CD4-positive, alpha-beta T cell (primary cell): Measurements from ENCODE around the gene CDC42SE2. TPM values are rescaled to one million over a fixed set of nuclear protein-coding genes. Genes with fewer than 3 reads are reported as not detected.

ENCODE experiments used
- ATAC-seq: fragments of 200-7000 bp; cut with Tn5 transposase; one replicate; pipeline ENCODE4 v1.10.0; 2022; ENCODE audit warnings: mild to moderate bottlenecking; ENCODE audit not compliant: poor library complexity
- CTCF ChIA-PET: fragments of 350-600 bp; sonication (Branson Sonifier 250); formaldehyde crosslinking; loops from one replicate; lab custom pipeline; 2021; ENCODE audit warnings: antibody characterized with exemption, inconsistent platforms; lab: Charles Lee
- POLR2A ChIA-PET: fragments of 350-600 bp; sonication (Branson Sonifier 250); formaldehyde crosslinking; loops from one replicate; lab custom pipeline; 2021; ENCODE audit warnings: antibody characterized with exemption, inconsistent platforms; lab: Charles Lee
- DNase-seq, 14 experiments: peaks; one replicate each; pipeline ENCODE4 v3.0.0-alpha.2; 2013 to 2020; ENCODE audit warnings: mixed read lengths in 2 of 14
- H3K27ac ChIP-seq, 2 donors: one replicate each; pipeline versions ENCODE4 v1.5.1 to v1.7.0; 2013; ENCODE audit warnings: low read length in 2 of 2, low read depth in 1 of 2, mild to moderate bottlenecking in 1 of 2
- H3K27me3 ChIP-seq, 2 experiments: 1 replicate in 1 of 2; 2 replicates in 1 of 2; pipeline versions ENCODE4 v1.6.1 to v1.7.0; 2013; ENCODE audit warnings: low read length in 2 of 2, control low read depth in 1 of 2, mild to moderate bottlenecking in 1 of 2, moderate library complexity in 1 of 2; ENCODE audit not compliant: insufficient read depth in 2 of 2, control insufficient read depth in 1 of 2
- H3K36me3 ChIP-seq: one replicate; pipeline ENCODE4 v1.6.1; 2013; ENCODE audit warnings: low read length, control low read depth; ENCODE audit not compliant: insufficient read depth
- H3K4me1 ChIP-seq: one replicate; pipeline ENCODE4 v1.6.1; 2013; ENCODE audit warnings: low read length, control low read depth; ENCODE audit not compliant: insufficient read depth
- H3K4me3 ChIP-seq: one replicate; pipeline ENCODE4 v1.5.1; 2013; ENCODE audit warnings: mild to moderate bottlenecking, low read length, moderate library complexity
- H3K9me3 ChIP-seq, 2 experiments: 1 replicate in 1 of 2; 2 replicates in 1 of 2; pipeline versions ENCODE4 v1.6.1 to v1.7.0; 2013; ENCODE audit warnings: low read length in 2 of 2, mild to moderate bottlenecking in 2 of 2, control low read depth in 1 of 2, moderate library complexity in 1 of 2; ENCODE audit not compliant: control insufficient read depth in 1 of 2, insufficient read depth in 1 of 2
- H3K27ac Mint-ChIP-seq: one replicate; pipeline ENCODE4 v1.8.0; 2020; ENCODE audit warnings: mixed read lengths
- H3K27me3 Mint-ChIP-seq: one replicate; pipeline ENCODE4 v1.8.0; 2021; ENCODE audit warnings: mixed read lengths
- H3K36me3 Mint-ChIP-seq: one replicate; pipeline ENCODE4 v1.8.0; 2021; ENCODE audit warnings: low read depth, mixed read lengths
- H3K4me1 Mint-ChIP-seq: one replicate; pipeline ENCODE4 v1.8.0; 2021; ENCODE audit warnings: low read depth, mixed read lengths
- H3K4me3 Mint-ChIP-seq: one replicate; pipeline ENCODE4 v1.8.0; 2020; ENCODE audit warnings: mild to moderate bottlenecking, mixed read lengths
- H3K9me3 Mint-ChIP-seq: one replicate; pipeline ENCODE4 v1.8.0; 2020; ENCODE audit warnings: mixed read lengths
- CTCF ChIP-seq: fragments of 200-600 bp; IDR thresholded peaks from one replicate; pipeline ENCODE4 v1.8.0; 2022; ENCODE audit warnings: antibody characterized with exemption, mild to moderate bottlenecking
- intact Hi-C, 2 experiments: fragments of 100-400 bp; cut with DNase I in 1 of 2; cut with micrococcal nuclease in 1 of 2; formaldehyde crosslinking; loops; one replicate each; pipeline versions ENCODE4 v1.15.1 to v1.9.0; 2023 to 2025; cut with DNase I, micrococcal nuclease
- total RNA-seq, 174 experiments: library from RNA in 2 of 174; stranded (reverse) in 2 of 174; gene quantifications; one replicate each; pipeline ENCODE4 v1.2.3 and lab custom pipeline; 2021 to 2026

The CDC42SE2 gene
- total RNA-seq, 2 experiments from 2014 or later = 218 to 230 TPM

GRCh38 chr5:131381021-131381420 is 117.2 kb downstream of the CDC42SE2 start:
- Mint-ChIP-seq H3K27ac (peak overlapping the region; percentile 97), H3K27me3 (no peaks in the 10 kb centered on the region), H3K4me3 (peak overlapping the region; percentile 76), H3K9me3 (peaks cover 3% of the 10 kb centered on the region), H3K36me3 (peaks cover 50% of the 10 kb centered on the region), H3K4me1 (peaks cover 96% of the 10 kb centered on the region)
- POLR2A ChIA-PET = interaction anchor here (1.0 to 15.0 kb wide), 18 partner anchors 8 to 217 kb away, joined by 3 to 395 read pairs (median 10); partner anchors contain the start of gene CDC42SE2
- no peaks in the 10 kb centered on the region for H3K9me3 ChIP-seq
- H3K36me3 ChIP-seq = peaks cover 24% of the 10 kb centered on the region
- peaks cover 64% of the 10 kb centered on the region for H3K4me1 ChIP-seq
- H3K27ac ChIP-seq = peak overlapping the region; percentile 97 to 99
- intact Hi-C loops = loop anchor here in 1 of 2 experiments (5.0 kb wide), 1 partner anchor 114 kb away; no protein-coding TSS in a partner anchor
- CTCF ChIA-PET = interaction anchor here (1.4 to 2.3 kb wide), 3 partner anchors 18 to 116 kb away, joined by 7 to 34 read pairs (median 8); partner anchors contain the start of gene CDC42SE2
- H3K4me3 ChIP-seq = no peak overlapping the region
- TF ChIP-seq CTCF = no peak
- no peaks in the 10 kb centered on the region for H3K27me3 ChIP-seq
- DNase-seq = peak in 2 of 14 experiments; percentile 41 to 42
- no peak for ATAC-seq

GRCh38 chr5:131381777-131382176 is 117.9 kb downstream of the CDC42SE2 start:
- H3K27ac Mint-ChIP-seq = peak overlapping the region; percentile 97
- peaks cover 96% of the 10 kb centered on the region for H3K4me1 Mint-ChIP-seq
- CTCF ChIA-PET = interaction anchor here (0.6 to 2.3 kb wide), 42 partner anchors 8 to 219 kb away, joined by 3 to 34 read pairs (median 4); partner anchors contain the start of gene CDC42SE2
- peak overlapping the region; percentile 50 for H3K4me3 Mint-ChIP-seq
- ATAC-seq (no peak), DNase-seq (peak in 2 of 14 experiments; percentile 40 to 44)
- Histone ChIP-seq H3K4me3 (no peak overlapping the region), H3K27ac (peak overlapping the region; percentile 97 to 99), H3K4me1 (peaks cover 65% of the 10 kb centered on the region), H3K36me3 (peaks cover 26% of the 10 kb centered on the region), H3K9me3 (no peaks in the 10 kb centered on the region), H3K27me3 (no peaks in the 10 kb centered on the region)
- no peaks in the 10 kb centered on the region for H3K27me3 Mint-ChIP-seq
- H3K36me3 Mint-ChIP-seq = peaks cover 53% of the 10 kb centered on the region
- H3K9me3 Mint-ChIP-seq = peaks cover 3% of the 10 kb centered on the region
- no peak for TF ChIP-seq CTCF
- intact Hi-C loops = loop anchor here (1.0 to 5.0 kb wide), 9 partner anchors 12 to 217 kb away; partner anchors contain the start of gene HINT1 (in 2 of the 2)
- POLR2A ChIA-PET = interaction anchor here (0.7 to 15.0 kb wide), 34 partner anchors 9 to 1113 kb away, joined by 3 to 395 read pairs (median 6); partner anchors contain the start of genes CDC42SE2 and HINT1

GRCh38 chr5:131382407-131383395 is 118.8 kb downstream of the CDC42SE2 start:
- H3K27ac Mint-ChIP-seq = peak overlapping the region; percentile 97
- Histone ChIP-seq H3K4me1 (peaks cover 62% of the 10 kb centered on the region), H3K27ac (peak overlapping the region; percentile 97 to 99), H3K4me3 (no peak overlapping the region), H3K9me3 (no peaks in the 10 kb centered on the region), H3K36me3 (peaks cover 35% of the 10 kb centered on the region), H3K27me3 (no peaks in the 10 kb centered on the region)
- TF ChIP-seq CTCF = peak; percentile 68
- H3K4me1 Mint-ChIP-seq = peaks cover 94% of the 10 kb centered on the region
- intact Hi-C loops = loop anchor here (1.0 to 5.0 kb wide), 9 partner anchors 11 to 218 kb away; partner anchors contain the start of gene HINT1 (in 2 of the 2)
- peaks cover 3% of the 10 kb centered on the region for H3K9me3 Mint-ChIP-seq
- ATAC-seq (peak; percentile 66), DNase-seq (peak in 11 of 14 experiments; percentile 16 to 94 (median 52))
- ChIA-PET CTCF (interaction anchor here (0.6 to 2.3 kb wide), 45 partner anchors 9 to 220 kb away, joined by 3 to 34 read pairs (median 4); partner anchors contain the start of gene CDC42SE2), POLR2A (interaction anchor here (0.7 to 15.0 kb wide), 36 partner anchors 9 to 1113 kb away, joined by 3 to 395 read pairs (median 6); partner anchors contain the start of genes CDC42SE2 and HINT1)
- H3K36me3 Mint-ChIP-seq = peaks cover 61% of the 10 kb centered on the region
- no peaks in the 10 kb centered on the region for H3K27me3 Mint-ChIP-seq
- peak overlapping the region; percentile 66 for H3K4me3 Mint-ChIP-seq
